Loucy (cell line): Measurements from ENCODE around the gene OBP2A.

Experiments used
- EZH2phosphoT487 ChIP-seq: fragments of 200-600 bp; IDR thresholded peaks from 2 replicates; pipeline ENCODE4 v1.6.1; 2018; ENCODE audit warnings: antibody characterized with exemption, mild to moderate bottlenecking, moderate library complexity, borderline replicate concordance
- TF ChIP-seq, protein P1 (sequence below): fragments of 200-600 bp; sonication (generic); conservative IDR thresholded peaks from 2 replicates; pipeline ENCODE4 v1.5.1; 2014; ENCODE audit warnings: mild to moderate bottlenecking, antibody characterized with exemption, low read length

DNA sequence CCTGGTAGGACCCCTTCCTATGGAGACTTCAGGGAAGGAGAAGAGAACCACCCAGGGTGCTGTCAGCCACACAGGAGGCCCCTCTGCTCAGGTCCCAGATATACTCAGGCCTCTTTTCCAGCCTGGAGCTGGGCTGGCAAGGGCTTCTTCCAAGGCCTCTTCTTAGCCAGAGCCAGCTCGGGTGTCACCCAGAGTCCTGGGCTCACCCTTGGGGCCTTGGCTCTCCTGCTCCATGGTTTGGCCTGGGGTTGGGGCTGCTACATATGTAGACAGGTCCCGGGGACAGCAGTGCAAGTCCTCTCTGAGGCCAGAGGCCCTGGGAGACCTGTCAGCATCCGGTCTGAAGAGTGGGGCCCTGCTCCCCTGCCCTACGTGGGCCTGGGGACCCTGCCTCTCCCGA lies 38.4 kb downstream of the OBP2A start:
- no peak for TF ChIP-seq EZH2phosphoT487
- TF ChIP-seq, protein P1, sequence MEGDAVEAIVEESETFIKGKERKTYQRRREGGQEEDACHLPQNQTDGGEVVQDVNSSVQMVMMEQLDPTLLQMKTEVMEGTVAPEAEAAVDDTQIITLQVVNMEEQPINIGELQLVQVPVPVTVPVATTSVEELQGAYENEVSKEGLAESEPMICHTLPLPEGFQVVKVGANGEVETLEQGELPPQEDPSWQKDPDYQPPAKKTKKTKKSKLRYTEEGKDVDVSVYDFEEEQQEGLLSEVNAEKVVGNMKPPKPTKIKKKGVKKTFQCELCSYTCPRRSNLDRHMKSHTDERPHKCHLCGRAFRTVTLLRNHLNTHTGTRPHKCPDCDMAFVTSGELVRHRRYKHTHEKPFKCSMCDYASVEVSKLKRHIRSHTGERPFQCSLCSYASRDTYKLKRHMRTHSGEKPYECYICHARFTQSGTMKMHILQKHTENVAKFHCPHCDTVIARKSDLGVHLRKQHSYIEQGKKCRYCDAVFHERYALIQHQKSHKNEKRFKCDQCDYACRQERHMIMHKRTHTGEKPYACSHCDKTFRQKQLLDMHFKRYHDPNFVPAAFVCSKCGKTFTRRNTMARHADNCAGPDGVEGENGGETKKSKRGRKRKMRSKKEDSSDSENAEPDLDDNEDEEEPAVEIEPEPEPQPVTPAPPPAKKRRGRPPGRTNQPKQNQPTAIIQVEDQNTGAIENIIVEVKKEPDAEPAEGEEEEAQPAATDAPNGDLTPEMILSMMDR: no peak
